ENCODE results near the gene PHF21A.

Gene PHF21A

GRCh38 chr11:46075168-46075567, 46.1 kb downstream of the PHF21A start:
- DNase-seq (ENCODE audit: low spot score), result no peak

GRCh38 chr11:46073632-46074031, 47.6 kb downstream of the PHF21A start:
- DNase-seq (ENCODE audit: low spot score), result no peak

- DNase-seq (ENCODE audit: low spot score), result no peak
Measured at GRCh38 chr11:46072172-46072964, 48.9 kb downstream of the PHF21A start.

GRCh38 chr11:46071091-46071490, 50.2 kb downstream of the PHF21A start:
- no peak for DNase-seq (ENCODE audit: low spot score)

DNA sequence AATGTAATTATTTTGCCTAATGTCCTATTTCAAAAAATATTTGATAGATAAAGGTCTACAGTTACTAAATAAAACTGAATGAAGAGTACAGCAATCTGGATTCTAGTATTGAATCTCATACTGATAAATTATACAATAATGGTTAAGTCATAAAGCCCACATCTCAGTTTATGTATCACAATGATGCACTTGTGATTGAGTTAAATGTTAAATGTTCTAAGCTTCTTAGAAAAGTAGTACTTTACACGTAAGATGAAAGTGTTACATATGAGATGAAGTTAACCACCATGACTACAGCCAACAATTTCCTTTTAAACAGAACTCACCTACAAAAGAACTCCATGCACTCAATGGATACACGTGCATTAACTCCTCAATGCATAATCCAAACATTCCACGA, 51.7 kb downstream of the PHF21A start:
- DNase-seq (ENCODE audit: low spot score), result no peak

DNA sequence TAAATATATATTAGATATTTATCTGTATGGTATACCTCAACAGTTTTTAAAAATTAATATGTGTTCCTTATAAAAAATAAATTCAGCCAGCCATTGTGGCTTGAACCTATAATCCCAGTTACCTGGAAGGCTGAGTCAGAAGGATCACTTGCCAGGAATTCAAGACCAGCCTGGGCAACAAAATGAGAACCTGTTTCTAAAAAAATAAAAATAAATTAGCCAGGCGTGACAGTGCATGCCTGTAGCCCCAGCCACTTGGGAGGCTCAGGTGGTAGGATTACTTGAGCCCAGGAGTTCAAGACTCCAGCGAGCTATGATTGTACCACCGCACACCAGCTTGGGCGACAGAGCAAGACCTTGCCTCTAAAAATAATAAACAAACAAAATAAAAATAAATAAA, 54.9 kb downstream of the PHF21A start:
- DNase-seq (ENCODE audit: low spot score), result no peak

GRCh38 chr11:46065681-46066080, 55.6 kb downstream of the PHF21A start:
- DNase-seq (ENCODE audit: low spot score), result no peak

- DNase-seq (ENCODE audit: low spot score), result no peak
Measured at GRCh38 chr11:46064221-46064620, 57.0 kb downstream of the PHF21A start.

GRCh38 chr11:46063138-46063537, 58.1 kb downstream of the PHF21A start:
- no peak for DNase-seq (ENCODE audit: low spot score)

DNA sequence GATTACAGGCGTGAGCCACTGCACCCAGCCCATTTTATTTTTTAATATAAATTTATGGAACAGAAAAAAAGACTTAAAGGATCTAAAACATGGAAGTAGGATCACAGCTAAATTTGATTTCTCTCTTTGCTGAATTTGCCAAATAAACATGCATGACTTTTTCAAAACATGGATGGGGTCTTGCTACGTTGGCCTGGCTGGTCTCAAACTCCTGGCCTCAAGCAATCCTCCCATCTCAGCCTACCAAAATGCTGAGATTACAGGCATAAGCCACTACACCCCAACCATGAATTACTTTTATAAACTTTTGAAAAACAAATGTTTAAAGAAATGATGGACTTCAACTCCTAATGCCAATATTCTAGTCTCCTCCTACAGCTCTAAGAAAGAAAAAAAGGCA, 61.2 kb downstream of the PHF21A start:
- no peak for DNase-seq (ENCODE audit: low spot score)

GRCh38 chr11:46057489-46057888, 63.8 kb downstream of the PHF21A start:
- no peak for DNase-seq (ENCODE audit: low spot score)

DNA sequence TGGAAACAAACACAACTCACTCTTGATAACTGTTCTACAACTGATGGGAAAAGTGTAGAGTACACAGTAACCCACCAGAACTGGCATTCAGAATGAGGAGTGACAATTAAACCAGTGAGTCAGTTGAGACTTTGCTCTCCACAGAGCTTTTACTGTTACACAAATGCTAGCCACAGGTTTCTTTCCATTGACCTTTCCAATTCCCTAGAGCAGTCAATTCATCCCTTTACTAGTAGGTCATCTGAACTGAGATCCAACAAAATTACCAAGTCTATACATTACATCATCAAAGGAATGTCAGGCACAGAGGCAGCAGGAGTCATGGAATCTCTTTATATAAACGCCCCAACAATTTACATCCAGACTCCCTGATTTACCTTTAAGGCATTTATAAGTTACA, 65.9 kb downstream of the PHF21A start:
- DNase-seq (ENCODE audit: low spot score), result peak; percentile 26

DNA sequence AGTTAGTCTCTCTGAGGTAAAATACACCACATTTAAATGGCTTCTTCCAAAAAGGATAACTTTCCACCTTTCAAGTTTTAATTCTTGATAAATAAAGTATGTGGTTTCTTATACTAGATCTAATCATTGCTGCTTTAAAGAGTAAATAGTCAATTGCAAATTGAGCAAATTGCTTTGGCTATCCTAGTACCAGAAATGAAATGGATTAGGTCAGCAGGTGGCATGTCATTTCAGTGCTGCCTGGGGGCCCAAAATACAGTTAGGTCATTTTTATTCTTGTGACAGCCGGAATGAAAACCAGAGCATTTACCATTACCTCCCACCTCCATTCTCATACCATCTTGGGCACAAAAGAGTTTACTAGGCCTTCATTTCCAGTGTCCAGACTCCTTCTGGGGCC, 70.2 kb downstream of the PHF21A start:
- DNase-seq (ENCODE audit: low spot score), result no peak

- DNase-seq (ENCODE audit: low spot score), result no peak
Measured at GRCh38 chr11:46050662-46051061, 70.6 kb downstream of the PHF21A start.

GRCh38 chr11:46050003-46050461, 71.2 kb downstream of the PHF21A start:
- no peak for DNase-seq (ENCODE audit: low spot score)

DNA sequence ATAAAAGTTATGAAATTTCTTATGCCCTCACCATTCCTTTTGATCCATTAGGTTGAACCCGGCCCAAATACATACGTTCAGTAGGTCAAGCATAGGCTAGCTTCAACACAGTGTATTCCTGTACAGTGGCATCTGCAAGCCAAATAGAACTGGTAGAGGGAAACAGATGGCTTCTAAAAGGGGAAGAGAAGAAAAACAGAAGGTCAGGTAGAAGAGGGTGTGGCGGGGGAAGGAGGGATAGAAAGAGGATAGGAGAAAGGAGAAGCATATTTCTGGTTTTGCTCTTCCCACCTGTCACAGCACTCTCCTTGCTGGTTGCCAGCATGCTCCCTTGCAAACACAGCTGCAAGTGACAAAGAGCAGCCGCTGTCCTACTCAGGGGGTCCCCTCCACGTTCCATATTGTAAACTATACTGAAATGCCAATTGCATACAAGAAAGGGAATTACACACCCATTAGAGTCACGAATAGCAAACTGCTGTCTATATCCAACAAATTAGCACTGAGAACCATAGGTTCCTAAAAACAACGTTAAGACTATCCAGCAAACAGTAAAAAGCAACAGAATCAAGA, 71.8 kb downstream of the PHF21A start:
- DNase-seq (ENCODE audit: low spot score), result no peak

GRCh38 chr11:46048198-46048597, 73.1 kb downstream of the PHF21A start:
- no peak for DNase-seq (ENCODE audit: low spot score)

- no peak for DNase-seq (ENCODE audit: low spot score)
Measured at GRCh38 chr11:46047520-46047919, 73.7 kb downstream of the PHF21A start.

- DNase-seq (ENCODE audit: low spot score), result no peak
Measured at GRCh38 chr11:46045811-46046210, 75.4 kb downstream of the PHF21A start.

GRCh38 chr11:46044601-46045000, 76.7 kb downstream of the PHF21A start:
- DNase-seq (ENCODE audit: low spot score), result no peak

GRCh38 chr11:46039990-46040389, 81.3 kb downstream of the PHF21A start:
- DNase-seq (ENCODE audit: low spot score), result no peak

- DNase-seq (ENCODE audit: low spot score), result no peak
Measured at GRCh38 chr11:46038529-46038928, 82.7 kb downstream of the PHF21A start.

- no peak for DNase-seq (ENCODE audit: low spot score)
Measured at GRCh38 chr11:46036969-46037368, 84.3 kb downstream of the PHF21A start.

DNA sequence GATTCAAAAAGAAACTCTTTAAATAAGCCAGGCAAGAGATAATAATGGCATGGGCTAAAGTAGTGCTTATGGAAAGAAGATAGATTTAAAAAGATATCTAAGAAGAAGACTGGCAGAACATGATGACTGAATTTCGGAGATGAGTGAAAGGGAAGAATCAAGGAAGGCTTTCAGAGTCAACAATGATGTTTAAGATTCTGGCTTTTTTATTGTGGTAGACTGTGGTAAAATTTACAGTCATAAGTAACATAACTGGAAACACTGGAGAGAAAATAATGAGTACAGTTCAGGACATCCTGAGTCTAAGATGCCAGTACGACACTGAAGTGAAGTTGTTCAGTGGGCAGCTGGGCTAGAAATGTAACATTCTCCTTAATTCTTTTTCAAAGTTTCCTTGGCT, 85.2 kb downstream of the PHF21A start:
- DNase-seq (ENCODE audit: low spot score), result no peak

Measured in HuH-7 (cell line).